Mucosa of stomach (tissue), 1 donor: Measurements from ENCODE around the gene TH.

Source experiments
- H3K27me3 ChIP-seq: one replicate; pipeline ENCODE4 v1.7.0; 2013; ENCODE audit warnings: mild to moderate bottlenecking, low read length; ENCODE audit not compliant: control insufficient read depth, insufficient read depth
- H3K36me3 ChIP-seq: one replicate; pipeline ENCODE4 v1.7.0; 2013; ENCODE audit warnings: low read length; ENCODE audit not compliant: control insufficient read depth, insufficient read depth
- H3K4me1 ChIP-seq: one replicate; pipeline ENCODE4 v1.7.0; 2013; ENCODE audit warnings: mild to moderate bottlenecking, low read length; ENCODE audit not compliant: control insufficient read depth, insufficient read depth
- H3K4me3 ChIP-seq: one replicate; pipeline ENCODE4 v1.7.0; 2013; ENCODE audit warnings: low read length
- H3K9ac ChIP-seq: one replicate; pipeline ENCODE4 v1.7.0; 2013; ENCODE audit warnings: mild to moderate bottlenecking, low read length, moderate library complexity
- H3K9me3 ChIP-seq: one replicate; pipeline ENCODE4 v1.7.0; 2013; ENCODE audit warnings: mild to moderate bottlenecking, low read length, moderate library complexity; ENCODE audit not compliant: control insufficient read depth
- donor health status: Pancreatic carcinoma.

TH gene

GRCh38 chr11:2171591-2172003 is at the start of gene TH:
TSS of gene TH (minus strand) at chr11:2171815. CDS start at chr11:2171786, 29 bp downstream.
- H3K4me1 ChIP-seq, result peaks cover under 1% of the 10 kb centered on the region
- H3K36me3 ChIP-seq, result no peaks in the 10 kb centered on the region
- H3K4me3 ChIP-seq, result no peak within 1 kb of the TSS
- H3K9me3 ChIP-seq, result no peaks in the 10 kb centered on the region
- peaks cover 9% of the 10 kb centered on the region for H3K27me3 ChIP-seq
- no peak within 1 kb of the TSS for H3K9ac ChIP-seq

GRCh38 chr11:2221024-2221423 is 49.4 kb upstream of the TH start:
- Histone ChIP-seq H3K27me3 (peaks cover 12% of the 10 kb centered on the region), H3K9ac (no peak overlapping the region), H3K9me3 (no peaks in the 10 kb centered on the region), H3K36me3 (no peaks in the 10 kb centered on the region), H3K4me3 (no peak overlapping the region), H3K4me1 (peaks cover 15% of the 10 kb centered on the region)

GRCh38 chr11:2220173-2220771 is 48.7 kb upstream of the TH start:
- Histone ChIP-seq H3K4me1 (peaks cover 15% of the 10 kb centered on the region), H3K27me3 (peaks cover 12% of the 10 kb centered on the region), H3K36me3 (no peaks in the 10 kb centered on the region), H3K9ac (no peak overlapping the region), H3K4me3 (no peak overlapping the region), H3K9me3 (no peaks in the 10 kb centered on the region)

GRCh38 chr11:2219318-2220017 is 47.9 kb upstream of the TH start:
- Histone ChIP-seq H3K27me3 (peaks cover 12% of the 10 kb centered on the region), H3K36me3 (no peaks in the 10 kb centered on the region), H3K4me1 (peaks cover 15% of the 10 kb centered on the region), H3K9me3 (no peaks in the 10 kb centered on the region), H3K9ac (no peak overlapping the region), H3K4me3 (no peak overlapping the region)

- Histone ChIP-seq H3K4me3 (no peak overlapping the region), H3K4me1 (peaks cover 15% of the 10 kb centered on the region), H3K36me3 (no peaks in the 10 kb centered on the region), H3K9me3 (no peaks in the 10 kb centered on the region), H3K27me3 (peaks cover 12% of the 10 kb centered on the region), H3K9ac (no peak overlapping the region)
Measured at GRCh38 chr11:2218031-2218633, 46.5 kb upstream of the TH start.

- Histone ChIP-seq H3K9me3 (no peaks in the 10 kb centered on the region), H3K36me3 (no peaks in the 10 kb centered on the region), H3K4me1 (peaks cover 19% of the 10 kb centered on the region), H3K4me3 (no peak overlapping the region), H3K27me3 (peaks cover 12% of the 10 kb centered on the region), H3K9ac (no peak overlapping the region)
Measured at GRCh38 chr11:2217211-2218030, 45.8 kb upstream of the TH start.

- H3K9me3 ChIP-seq, result no peaks in the 10 kb centered on the region
- peaks cover 12% of the 10 kb centered on the region for H3K27me3 ChIP-seq
- no peaks in the 10 kb centered on the region for H3K36me3 ChIP-seq
- H3K9ac ChIP-seq, result no peak overlapping the region
- H3K4me3 ChIP-seq, result no peak overlapping the region
- peaks cover 19% of the 10 kb centered on the region for H3K4me1 ChIP-seq
Measured at GRCh38 chr11:2216400-2217064, 44.9 kb upstream of the TH start.

- no peaks in the 10 kb centered on the region for H3K9me3 ChIP-seq
- no peaks in the 10 kb centered on the region for H3K36me3 ChIP-seq
- H3K4me3 ChIP-seq, result no peak overlapping the region
- peaks cover 19% of the 10 kb centered on the region for H3K4me1 ChIP-seq
- H3K9ac ChIP-seq, result no peak overlapping the region
- peaks cover 12% of the 10 kb centered on the region for H3K27me3 ChIP-seq
Measured at GRCh38 chr11:2215561-2216399, 44.2 kb upstream of the TH start.

- no peaks in the 10 kb centered on the region for H3K36me3 ChIP-seq
- H3K4me1 ChIP-seq, result peaks cover 25% of the 10 kb centered on the region
- no peak overlapping the region for H3K4me3 ChIP-seq
- no peaks in the 10 kb centered on the region for H3K9me3 ChIP-seq
- H3K9ac ChIP-seq, result no peak overlapping the region
- H3K27me3 ChIP-seq, result peaks cover 12% of the 10 kb centered on the region
Measured at GRCh38 chr11:2215230-2215560, 43.6 kb upstream of the TH start.

- Histone ChIP-seq H3K36me3 (no peaks in the 10 kb centered on the region), H3K4me1 (peaks cover 30% of the 10 kb centered on the region), H3K9me3 (no peaks in the 10 kb centered on the region), H3K27me3 (peaks cover 12% of the 10 kb centered on the region), H3K9ac (no peak overlapping the region), H3K4me3 (no peak overlapping the region)
Measured at GRCh38 chr11:2214527-2215229, 43.1 kb upstream of the TH start.
